ENCODE data around the gene MYG1. TPM values are rescaled to one million over a fixed set of nuclear protein-coding genes. Genes with fewer than 3 reads are reported as not detected.
A peak's percentile ranks its signal among the peaks of the same experiment; 100 is the strongest.

Gene MYG1
- total RNA-seq (10 to 100 TPM; 28.9 to 44.3 (median 38.1) TPM), polyA plus RNA-seq (37.3 TPM)
- long read RNA-seq, donor 1, transcript C12orf10-201 (7 exons, 1,192 nt) = major isoform, 45 of 60 reads
- long read RNA-seq, donor 1, transcript C12orf10-208 (4 exons, 813 nt) = minor isoform, 5 of 60 reads
- long read RNA-seq, donor 1, partial matches to known transcripts = 1 of 60 reads
- long read RNA-seq, donor 1, other reads (novel, unspliced or antisense) = 6 of 60 reads
- long read RNA-seq, donor 2, transcript C12orf10-201 (7 exons, 1,192 nt) = major isoform, 33 of 40 reads
- long read RNA-seq, donor 2, partial matches to known transcripts = 1 of 40 reads
- long read RNA-seq, donor 2, other reads (novel, unspliced or antisense) = 1 of 40 reads
- long read RNA-seq, donor 3, transcript C12orf10-201 (7 exons, 1,192 nt) = major isoform, 60 of 75 reads
- long read RNA-seq, donor 3, partial matches to known transcripts = 2 of 75 reads
- long read RNA-seq, donor 3, other reads (novel, unspliced or antisense) = 7 of 75 reads
- long read RNA-seq, donor 4, transcript C12orf10-201 (7 exons, 1,192 nt) = major isoform, 24 of 27 reads
- long read RNA-seq, donor 4, partial matches to known transcripts = 0 of 27 reads
- long read RNA-seq, donor 4, other reads (novel, unspliced or antisense) = 2 of 27 reads

DNA sequence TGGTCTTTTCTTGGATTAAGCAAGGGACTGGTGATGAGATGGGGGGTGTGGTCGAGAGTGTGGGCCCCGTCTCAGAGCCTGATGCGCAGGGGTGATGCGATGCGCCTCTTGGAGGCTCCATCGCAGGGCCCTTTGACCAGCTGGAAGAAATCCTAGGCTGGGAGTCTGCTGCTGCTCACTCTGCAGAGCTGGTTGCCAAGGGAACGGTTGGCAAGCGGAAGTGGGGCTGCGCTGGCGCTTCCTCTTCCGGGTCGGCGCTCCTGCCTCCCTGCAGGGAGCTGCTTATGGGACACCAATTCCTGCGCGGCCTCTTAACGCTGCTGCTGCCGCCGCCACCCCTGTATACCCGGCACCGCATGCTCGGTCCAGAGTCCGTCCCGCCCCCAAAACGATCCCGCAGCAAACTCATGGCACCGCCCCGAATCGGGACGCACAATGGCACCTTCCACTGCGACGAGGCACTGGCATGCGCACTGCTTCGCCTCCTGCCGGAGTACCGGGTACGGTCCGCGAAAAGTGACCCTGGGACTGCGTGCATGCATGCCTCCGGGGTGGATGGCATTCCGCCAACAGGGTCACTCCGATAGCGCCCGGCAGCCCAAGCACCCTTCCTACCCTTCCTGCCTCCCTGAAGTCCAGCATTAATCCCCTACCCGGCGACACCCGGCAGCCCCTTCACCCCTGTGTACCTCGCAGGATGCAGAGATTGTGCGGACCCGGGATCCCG, at the start of gene MYG1:
MYG1 (plus strand) TSS at position 242 of the 727 bp plus-strand sequence; CDS start at position 285, 43 bp downstream.
- Histone ChIP-seq H3K9me3 (ENCODE audit: control insufficient read depth, low read length) (no peaks in the 10 kb centered on the region), H3K4me1 (ENCODE audit: control insufficient read depth, insufficient read depth, low read length) (no peaks in the 10 kb centered on the region), H3K27ac (ENCODE audit: low read length) (peak within 1 kb of the TSS; percentile 60), H3K4me3 (ENCODE audit: low read length) (peak within 1 kb of the TSS; percentile 53), H3K27me3 (ENCODE audit: control insufficient read depth, insufficient read depth) (no peaks in the 10 kb centered on the region)
- intact Hi-C loops (cut with DNase I) = no loop called here
- peak; percentile 85 to 88 for ATAC-seq
- DNase-seq = peak; percentile 91 to 95 (median 95)
- 1% methylated on average over 51 of the region's 51 CpGs for WGBS

- Histone ChIP-seq H3K4me3 (ENCODE audit: low read length) (peak overlapping the region; percentile 63), H3K9me3 (ENCODE audit: control insufficient read depth, low read length) (no peaks in the 10 kb centered on the region), H3K4me1 (ENCODE audit: control insufficient read depth, insufficient read depth, low read length) (peaks cover 2% of the 10 kb centered on the region), H3K27me3 (ENCODE audit: control insufficient read depth, insufficient read depth) (no peaks in the 10 kb centered on the region), H3K27ac (ENCODE audit: low read length) (peak overlapping the region; percentile 96)
- intact Hi-C loops (cut with DNase I) = loop anchor here in 2 of 4 donors (5.0 kb wide), 2 partner anchors 34 to 39 kb away; no protein-coding TSS in a partner anchor
- under 1% methylated on average over 51 of the region's 51 CpGs for WGBS
- DNase-seq (peak; percentile 86 to 93 (median 93)), ATAC-seq (peak; percentile 95 to 96)
Measured at GRCh38 chr12:53251477-53252348, 47.8 kb upstream of the MYG1 start.

GRCh38 chr12:53252349-53252916, 47.1 kb upstream of the MYG1 start:
- intact Hi-C loops (cut with DNase I) = loop anchor here in 2 of 4 donors (5.0 kb wide), 2 partner anchors 35 to 40 kb away; no protein-coding TSS in a partner anchor
- ATAC-seq (peak; percentile 22 to 23), DNase-seq (peak; percentile 37 to 74 (median 67))
- 8% methylated on average over 19 of the region's 19 CpGs for WGBS
- H3K4me1 ChIP-seq (ENCODE audit: control insufficient read depth, insufficient read depth, low read length) = peaks cover 2% of the 10 kb centered on the region
- no peaks in the 10 kb centered on the region for H3K27me3 ChIP-seq (ENCODE audit: control insufficient read depth, insufficient read depth)
- peak overlapping the region; percentile 66 for H3K27ac ChIP-seq (ENCODE audit: low read length)
- no peaks in the 10 kb centered on the region for H3K9me3 ChIP-seq (ENCODE audit: control insufficient read depth, low read length)
- peak overlapping the region; percentile 63 for H3K4me3 ChIP-seq (ENCODE audit: low read length)

DNA sequence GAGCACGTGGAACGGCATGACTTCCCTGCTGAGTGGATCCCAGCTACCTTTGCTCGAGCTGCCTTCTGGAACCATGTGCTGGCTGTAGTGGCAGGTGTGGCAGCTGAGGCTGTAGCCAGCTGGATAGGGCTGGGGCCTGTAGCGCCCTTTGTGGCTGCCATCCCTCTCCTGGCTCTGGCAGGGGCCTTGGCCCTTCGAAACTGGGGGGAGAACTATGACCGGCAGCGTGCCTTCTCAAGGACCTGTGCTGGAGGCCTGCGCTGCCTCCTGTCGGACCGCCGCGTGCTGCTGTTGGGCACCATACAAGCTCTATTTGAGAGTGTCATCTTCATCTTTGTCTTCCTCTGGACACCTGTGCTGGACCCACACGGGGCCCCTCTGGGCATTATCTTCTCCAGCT, 46.2 kb upstream of the MYG1 start:
- Histone ChIP-seq H3K27ac (ENCODE audit: low read length) (no peak overlapping the region), H3K4me1 (ENCODE audit: control insufficient read depth, insufficient read depth, low read length) (peaks cover 2% of the 10 kb centered on the region), H3K27me3 (ENCODE audit: control insufficient read depth, insufficient read depth) (no peaks in the 10 kb centered on the region), H3K4me3 (ENCODE audit: low read length) (no peak overlapping the region), H3K9me3 (ENCODE audit: control insufficient read depth, low read length) (no peaks in the 10 kb centered on the region)
- DNase-seq (peak in 1 of 3 donors; percentile 45), ATAC-seq (no peak)
- WGBS = 92% methylated on average over 13 of the region's 13 CpGs
- intact Hi-C loops (cut with DNase I) = loop anchor here in 2 of 4 donors (5.0 kb wide), 2 partner anchors 36 to 41 kb away; no protein-coding TSS in a partner anchor

DNA sequence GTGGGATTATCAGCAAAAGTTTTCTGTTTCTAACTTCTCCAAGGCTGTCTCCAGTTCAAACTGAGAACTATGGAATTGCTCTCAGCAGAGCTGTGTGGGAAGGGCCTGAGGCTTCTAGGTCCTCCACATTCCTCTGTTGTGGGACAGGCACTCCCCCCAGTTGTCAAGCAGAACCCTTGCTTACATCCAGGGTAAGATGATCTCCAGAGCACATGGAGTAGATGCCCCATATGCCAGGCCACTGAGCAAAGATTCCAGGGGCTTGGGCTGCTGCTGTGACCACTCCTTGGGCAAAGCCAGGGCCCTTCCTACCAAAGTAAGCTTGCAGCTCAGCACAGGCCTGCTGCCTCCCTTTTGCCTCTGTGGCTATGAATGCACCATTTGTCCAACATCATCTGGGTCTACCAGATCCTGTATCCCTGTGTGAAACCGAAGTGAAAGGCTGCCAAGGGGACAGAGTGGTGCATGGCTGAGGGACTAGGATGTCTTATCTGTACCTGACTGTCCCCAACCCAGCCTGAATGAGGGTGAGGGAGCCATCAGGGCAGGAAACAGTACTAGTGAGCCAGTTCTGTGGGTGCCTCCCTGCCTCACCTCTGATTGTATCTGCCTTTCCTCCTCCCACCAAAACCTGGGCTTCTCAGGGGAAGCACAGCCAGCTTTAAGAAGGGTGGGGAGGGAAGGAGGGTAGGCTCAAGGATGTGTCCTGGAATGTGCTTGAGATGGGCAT, 44.5 kb upstream of the MYG1 start:
- Histone ChIP-seq H3K4me1 (ENCODE audit: control insufficient read depth, insufficient read depth, low read length) (peaks cover 2% of the 10 kb centered on the region), H3K4me3 (ENCODE audit: low read length) (no peak overlapping the region), H3K27ac (ENCODE audit: low read length) (no peak overlapping the region), H3K27me3 (ENCODE audit: control insufficient read depth, insufficient read depth) (no peaks in the 10 kb centered on the region), H3K9me3 (ENCODE audit: control insufficient read depth, low read length) (no peaks in the 10 kb centered on the region)
- no peak for ATAC-seq
- no peak for DNase-seq
- intact Hi-C loops (cut with DNase I) = loop anchor here in 2 of 4 donors (5.0 kb wide), 2 partner anchors 38 to 43 kb away; no protein-coding TSS in a partner anchor
- 86% methylated on average over 1 of the region's 1 CpG for WGBS

DNA sequence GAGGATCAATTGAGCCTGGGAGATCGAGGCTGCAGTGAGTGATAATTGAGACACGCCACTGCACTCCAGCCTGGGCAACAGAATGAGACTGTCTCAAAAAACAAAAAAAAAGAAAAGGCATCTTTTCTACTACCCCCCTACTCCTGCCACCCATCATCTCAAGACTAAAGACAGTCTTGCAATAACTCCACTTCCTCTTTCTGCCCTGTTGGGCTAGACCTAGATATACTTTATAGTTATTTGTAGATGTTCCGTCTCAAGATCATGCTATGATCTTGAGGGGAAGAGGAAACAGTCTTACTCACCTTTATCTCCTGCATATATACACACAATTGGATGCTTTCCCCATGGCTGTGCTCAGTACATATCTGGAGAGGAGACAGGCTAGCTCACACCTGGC, 43.5 kb upstream of the MYG1 start:
- ATAC-seq (no peak), DNase-seq (no peak)
- Histone ChIP-seq H3K9me3 (ENCODE audit: control insufficient read depth, low read length) (no peaks in the 10 kb centered on the region), H3K27ac (ENCODE audit: low read length) (no peak overlapping the region), H3K4me1 (ENCODE audit: control insufficient read depth, insufficient read depth, low read length) (peaks cover under 1% of the 10 kb centered on the region), H3K4me3 (ENCODE audit: low read length) (no peak overlapping the region), H3K27me3 (ENCODE audit: control insufficient read depth, insufficient read depth) (no peaks in the 10 kb centered on the region)
- WGBS = 80% methylated on average over 3 of the region's 3 CpGs
- intact Hi-C loops (cut with DNase I) = no loop called here

DNA sequence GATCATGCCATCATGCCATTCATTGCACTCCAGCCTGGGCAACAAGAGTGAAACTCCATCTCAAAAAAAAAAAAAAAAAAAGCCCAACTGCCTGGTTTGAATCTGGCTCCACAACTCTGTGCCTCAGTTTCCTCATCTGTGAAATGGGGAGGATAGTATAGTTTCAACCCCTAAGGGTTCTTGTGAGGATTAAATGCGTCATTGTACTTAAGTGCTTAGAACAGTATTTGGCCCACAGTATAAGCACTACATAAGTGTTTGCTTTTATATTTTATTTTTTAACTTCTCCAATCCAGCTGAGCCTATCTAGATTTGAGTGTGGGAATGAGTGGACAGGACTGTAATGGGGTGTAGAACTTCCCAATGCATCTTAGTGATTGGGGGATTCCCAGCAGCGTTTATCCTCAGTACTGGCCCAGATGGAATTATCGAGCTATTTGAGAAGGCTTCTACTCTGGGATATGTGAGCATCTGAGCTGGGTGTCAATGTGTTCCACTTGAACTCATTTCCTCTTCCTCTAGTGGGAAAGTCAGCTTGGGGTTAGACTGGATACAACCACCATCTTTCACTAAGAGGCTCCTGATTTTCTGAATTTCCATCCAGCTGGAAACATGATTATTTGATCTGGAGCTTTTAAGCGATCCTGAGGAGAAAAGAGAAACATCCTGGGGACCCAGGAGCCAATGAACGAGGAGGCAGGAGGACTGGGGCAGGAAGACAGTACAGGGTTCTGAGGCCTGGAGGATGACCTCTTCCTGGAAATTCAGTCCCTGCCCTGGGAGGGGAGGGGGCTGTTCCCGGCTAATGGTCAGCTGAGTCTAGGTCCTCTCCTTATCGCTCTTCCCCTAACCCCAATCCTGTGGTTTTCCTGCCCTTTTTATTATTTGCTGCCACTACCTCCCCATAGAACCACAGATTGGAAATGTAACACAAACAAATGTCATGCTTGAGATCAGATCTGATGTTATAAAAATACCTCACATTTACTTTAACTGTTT, 40.7 kb upstream of the MYG1 start:
- Histone ChIP-seq H3K27me3 (ENCODE audit: control insufficient read depth, insufficient read depth) (no peaks in the 10 kb centered on the region), H3K9me3 (ENCODE audit: control insufficient read depth, low read length) (no peaks in the 10 kb centered on the region), H3K4me3 (ENCODE audit: low read length) (no peak overlapping the region), H3K4me1 (ENCODE audit: control insufficient read depth, insufficient read depth, low read length) (no peaks in the 10 kb centered on the region), H3K27ac (ENCODE audit: low read length) (no peak overlapping the region)
- ATAC-seq = peak; percentile 68 to 80
- intact Hi-C loops (cut with DNase I) = no loop called here
- DNase-seq = no peak
- WGBS = 48% methylated on average over 7 of the region's 7 CpGs

DNA sequence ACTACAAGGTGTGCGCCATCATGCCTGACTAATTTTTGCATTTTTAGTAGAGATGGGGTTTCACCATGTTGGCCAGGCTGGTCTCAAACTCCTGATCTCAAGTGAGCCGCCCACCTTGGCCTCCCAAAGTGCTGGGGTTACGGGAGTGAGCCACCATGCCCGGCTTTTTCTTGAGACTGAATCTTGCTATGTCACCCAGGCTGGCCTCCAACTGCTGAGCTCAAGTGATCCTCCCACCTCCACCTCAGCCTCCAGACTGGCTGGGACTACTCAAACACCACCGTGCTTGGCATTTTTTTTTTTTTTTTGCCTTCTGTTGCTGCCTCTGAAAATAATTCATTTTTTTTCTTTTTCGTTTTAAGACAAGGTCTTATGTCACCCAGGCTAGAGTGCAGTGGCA, 39.6 kb upstream of the MYG1 start:
- H3K27me3 ChIP-seq (ENCODE audit: control insufficient read depth, insufficient read depth) = no peaks in the 10 kb centered on the region
- no peak overlapping the region for H3K27ac ChIP-seq (ENCODE audit: low read length)
- H3K4me1 ChIP-seq (ENCODE audit: control insufficient read depth, insufficient read depth, low read length) = no peaks in the 10 kb centered on the region
- DNase-seq (no peak), ATAC-seq (no peak)
- no peaks in the 10 kb centered on the region for H3K9me3 ChIP-seq (ENCODE audit: control insufficient read depth, low read length)
- 90% methylated on average over 6 of the region's 6 CpGs for WGBS
- intact Hi-C loops (cut with DNase I) = no loop called here
- no peak overlapping the region for H3K4me3 ChIP-seq (ENCODE audit: low read length)

DNA sequence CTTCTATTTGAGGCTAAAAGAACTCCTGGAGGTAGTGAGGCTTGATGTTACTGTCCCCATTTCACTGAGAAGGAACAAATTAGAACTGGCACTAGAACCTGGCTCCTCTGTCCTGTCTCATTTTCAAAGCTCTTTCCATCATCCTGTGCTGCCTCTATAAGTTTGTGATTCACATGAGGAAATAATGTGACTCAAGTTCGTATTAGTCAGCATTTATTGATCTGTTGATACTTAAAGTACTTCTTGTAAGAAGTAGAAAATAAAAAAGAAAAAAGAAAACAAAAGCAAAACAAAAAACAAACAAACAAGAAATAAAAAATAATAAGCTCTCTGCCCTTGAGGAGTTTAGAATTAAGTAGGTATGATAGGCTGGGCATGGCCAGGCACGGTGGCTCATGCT, 33.7 kb upstream of the MYG1 start:
- no peak overlapping the region for H3K27ac ChIP-seq (ENCODE audit: low read length)
- ATAC-seq (no peak), DNase-seq (no peak)
- H3K9me3 ChIP-seq (ENCODE audit: control insufficient read depth, low read length) = no peaks in the 10 kb centered on the region
- H3K27me3 ChIP-seq (ENCODE audit: control insufficient read depth, insufficient read depth) = no peaks in the 10 kb centered on the region
- no peaks in the 10 kb centered on the region for H3K4me1 ChIP-seq (ENCODE audit: control insufficient read depth, insufficient read depth, low read length)
- no peak overlapping the region for H3K4me3 ChIP-seq (ENCODE audit: low read length)
- WGBS = 83% methylated on average over 2 of the region's 2 CpGs
- intact Hi-C loops (cut with DNase I) = no loop called here

All from right cardiac atrium (tissue), 5 donors.